GM19468 (cell line): ENCODE measurements around the gene TRIM61.

Experiments
- ATAC-seq: cut with Tn5 transposase; IDR thresholded peaks from one replicate; pipeline ENCODE4 v1.9.1; 2021; ENCODE audit warnings: mild to moderate bottlenecking, moderate library complexity, moderate number of reproducible peaks; ENCODE audit not compliant: unreplicated experiment; ENCODE audit errors: extremely low read depth

Gene TRIM61

GRCh38 chr4:164918956-164919355 lies 58.5 kb downstream of the TRIM61 start:
- ATAC-seq: no peak
